ENCODE results near the gene TAL1.

DNA sequence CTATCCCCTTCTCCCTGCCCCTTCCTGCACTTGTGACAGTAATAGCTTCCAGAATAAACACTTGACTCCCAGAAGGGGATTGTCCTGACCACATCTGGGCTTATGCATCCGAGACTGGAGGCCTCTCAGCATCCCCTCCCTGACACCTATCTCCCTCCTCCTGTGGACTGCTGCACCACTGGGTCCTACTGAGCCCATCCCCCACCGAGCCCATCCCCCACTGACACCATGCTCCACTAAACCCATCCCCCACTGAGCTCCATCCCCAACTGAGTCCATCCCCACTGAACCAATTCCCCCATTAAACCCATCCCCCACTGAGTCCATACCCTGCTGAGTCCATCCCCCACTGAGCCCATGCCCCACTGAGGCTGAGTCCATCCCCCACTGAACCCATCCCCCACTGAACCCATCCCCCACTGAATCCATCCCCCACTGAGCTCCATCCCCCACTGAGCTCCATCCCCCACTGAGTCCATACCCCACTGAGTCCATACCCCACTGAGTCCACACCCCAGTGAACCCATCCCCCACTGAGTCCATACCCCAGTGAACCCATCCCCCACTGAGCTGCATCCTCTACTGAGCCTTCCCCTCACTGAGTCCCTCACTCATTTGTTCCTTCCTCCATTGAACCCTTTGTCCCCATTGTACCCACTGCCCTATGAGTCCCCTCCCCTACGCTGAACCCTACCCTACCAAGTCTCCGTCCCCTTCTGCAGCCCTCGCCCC, 47.8 kb downstream of the TAL1 start:
- TF ChIP-seq, protein P1, sequence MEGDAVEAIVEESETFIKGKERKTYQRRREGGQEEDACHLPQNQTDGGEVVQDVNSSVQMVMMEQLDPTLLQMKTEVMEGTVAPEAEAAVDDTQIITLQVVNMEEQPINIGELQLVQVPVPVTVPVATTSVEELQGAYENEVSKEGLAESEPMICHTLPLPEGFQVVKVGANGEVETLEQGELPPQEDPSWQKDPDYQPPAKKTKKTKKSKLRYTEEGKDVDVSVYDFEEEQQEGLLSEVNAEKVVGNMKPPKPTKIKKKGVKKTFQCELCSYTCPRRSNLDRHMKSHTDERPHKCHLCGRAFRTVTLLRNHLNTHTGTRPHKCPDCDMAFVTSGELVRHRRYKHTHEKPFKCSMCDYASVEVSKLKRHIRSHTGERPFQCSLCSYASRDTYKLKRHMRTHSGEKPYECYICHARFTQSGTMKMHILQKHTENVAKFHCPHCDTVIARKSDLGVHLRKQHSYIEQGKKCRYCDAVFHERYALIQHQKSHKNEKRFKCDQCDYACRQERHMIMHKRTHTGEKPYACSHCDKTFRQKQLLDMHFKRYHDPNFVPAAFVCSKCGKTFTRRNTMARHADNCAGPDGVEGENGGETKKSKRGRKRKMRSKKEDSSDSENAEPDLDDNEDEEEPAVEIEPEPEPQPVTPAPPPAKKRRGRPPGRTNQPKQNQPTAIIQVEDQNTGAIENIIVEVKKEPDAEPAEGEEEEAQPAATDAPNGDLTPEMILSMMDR (IDR thresholded peaks at IDR 0.05 in 2 of 3, conservative IDR thresholded peaks at IDR 0.05 in 1 of 3; ENCODE audit: control insufficient read depth in 2 of 3, extremely low read depth in 1 of 3, insufficient read depth in 1 of 3, low read depth in 3 of 3, low read length in 3 of 3), result no peak
- TF ChIP-seq EP300 (IDR thresholded peaks at IDR 0.05; ENCODE audit: borderline replicate concordance in 1 of 2, control insufficient read depth in 1 of 2, low read depth in 2 of 2, low read length in 2 of 2) (no peak), REST (IDR thresholded peaks at IDR 0.05; ENCODE audit: low read depth, low read length) (no peak), SUPT20H (IDR thresholded peaks at IDR 0.05; ENCODE audit: borderline replicate concordance, control insufficient read depth, low read depth, low read length) (no peak), RAD21 (IDR thresholded peaks at IDR 0.05; ENCODE audit: insufficient read depth, low read depth, low read length) (no peak)

Data from GM12878 (cell line).